HepG2 (cell line): ENCODE measurements around the gene HRH3. TPM values are rescaled to one million over a fixed set of nuclear protein-coding genes. Genes with fewer than 3 reads are reported as not detected.

Experiments used
- BHLHE40 ChIP-seq: IDR thresholded peaks from 2 replicates; pipeline ENCODE4 v1.6.1; 2011; ENCODE audit warnings: low read length, improper control_type of control experiment
- FOXO1 ChIP-seq: sonication (generic); formaldehyde crosslinking; IDR thresholded peaks from 2 replicates; pipeline ENCODE4 v1.4.0; 2020; ENCODE audit warnings: missing genetic modification reagents
- GABPB1 ChIP-seq: IDR thresholded peaks from 2 replicates; pipeline ENCODE4 v1.6.1; 2016; ENCODE audit warnings: mild to moderate bottlenecking, missing genetic modification reagents, moderate library complexity, missing compliant biosample characterization
- NFYB ChIP-seq: sonication (generic); formaldehyde crosslinking; IDR thresholded peaks from 2 replicates; pipeline ENCODE4 v1.4.0; 2020; ENCODE audit warnings: missing genetic modification reagents
- RAD21 ChIP-seq: fragments of 450-650 bp; formaldehyde crosslinking; IDR thresholded peaks from 2 replicates; pipeline ENCODE4 v1.5.0; 2020; ENCODE audit warnings: mild to moderate bottlenecking
- SYNCRIP ChIP-seq: fragments of 200-400 bp; formaldehyde crosslinking; IDR thresholded peaks from 2 replicates; pipeline ENCODE4 v1.6.1; 2018; ENCODE audit warnings: mild to moderate bottlenecking, low read depth, low read length; ENCODE audit not compliant: insufficient read depth
- TSC22D2 ChIP-seq: sonication (generic); formaldehyde crosslinking; IDR thresholded peaks from 2 replicates; pipeline ENCODE4 v1.5.1; 2020; ENCODE audit warnings: missing genetic modification reagents, mild to moderate bottlenecking, borderline replicate concordance
- ZBTB42 ChIP-seq: sonication (generic); formaldehyde crosslinking; IDR thresholded peaks from 2 replicates; pipeline ENCODE4 v1.5.0; 2020; ENCODE audit warnings: mild to moderate bottlenecking, missing genetic modification reagents
- ZNF263 ChIP-seq: sonication (generic); formaldehyde crosslinking; IDR thresholded peaks from 2 replicates; pipeline ENCODE4 v1.4.0; 2020; ENCODE audit warnings: missing genetic modification reagents
- ZNF354B ChIP-seq: sonication (generic); formaldehyde crosslinking; IDR thresholded peaks from 2 replicates; pipeline ENCODE4 v1.8.0; 2022; ENCODE audit warnings: mild to moderate bottlenecking, missing genetic modification reagents
- ZNF567 ChIP-seq: sonication (generic); formaldehyde crosslinking; IDR thresholded peaks from 2 replicates; pipeline ENCODE4 v1.8.1; 2023; ENCODE audit warnings: mild to moderate bottlenecking, missing genetic modification reagents, borderline replicate concordance
- ZNF598 ChIP-seq: sonication (generic); formaldehyde crosslinking; IDR thresholded peaks from 2 replicates; pipeline ENCODE4 v1.5.1; 2020; ENCODE audit warnings: mild to moderate bottlenecking, missing genetic modification reagents, borderline replicate concordance
- ZNF709 ChIP-seq: sonication (generic); formaldehyde crosslinking; IDR thresholded peaks from 2 replicates; pipeline ENCODE4 v1.5.0; 2020; ENCODE audit warnings: mild to moderate bottlenecking, missing genetic modification reagents
- ZNF788 ChIP-seq: sonication (generic); formaldehyde crosslinking; IDR thresholded peaks from 2 replicates; pipeline ENCODE4 v1.5.0; 2020; ENCODE audit warnings: mild to moderate bottlenecking, missing genetic modification reagents, borderline replicate concordance
- ZNF850 ChIP-seq: sonication (generic); formaldehyde crosslinking; conservative IDR thresholded peaks from 2 replicates; pipeline ENCODE4 v1.9.0; 2021; ENCODE audit warnings: mild to moderate bottlenecking, missing genetic modification reagents
- polyA plus RNA-seq, 8 experiments: library from polyadenylated mRNA; depleted of rRNA in 3 of 8; stranded (reverse) in 7 of 8; unstranded in 1 of 8; fragments of >200 nt; fragmentation: Illumina TruSeq in 4 of 8; extraction: Trizol in 4 of 8; gene quantifications; 2 replicates each; pipeline versions ENCODE4 v1.2.1 to v1.2.3, GENCODE V29; 2011 to 2016; ENCODE audit warnings: low read depth in 4 of 8, missing spikeins in 1 of 8, mixed read lengths in 1 of 8; ENCODE audit not compliant: insufficient read depth in 1 of 8
- total RNA-seq, 5 experiments: library from RNA; depleted of rRNA; stranded (reverse); fragments of >200 nt; fragmentation: Illumina TruSeq; extraction: Trizol; gene quantifications; 2 replicates each; pipeline ENCODE4 v1.2.3, GENCODE V29; 2016; ENCODE audit warnings: low read depth in 1 of 5
- TF ChIP-seq, protein P1 (sequence below): sonication (generic); formaldehyde crosslinking; IDR thresholded peaks from 2 replicates; pipeline ENCODE4 v1.4.0; 2020; ENCODE audit warnings: mild to moderate bottlenecking, missing genetic modification reagents
- TF ChIP-seq, protein P2 (sequence below): IDR thresholded peaks from 2 replicates; pipeline ENCODE4 v1.6.1; 2016; ENCODE audit warnings: low read depth
- TF ChIP-seq, protein P3 (sequence below), 2 experiments: sonication (generic) in 1 of 2; formaldehyde crosslinking in 1 of 2; IDR thresholded peaks; 2 replicates each; pipeline versions ENCODE4 v1.6.1 to v1.9.0; 2014 to 2022; ENCODE audit warnings: antibody characterized with exemption in 1 of 2, borderline replicate concordance in 1 of 2, inconsistent platforms in 1 of 2, low read depth in 1 of 2, missing genetic modification reagents in 1 of 2

Gene HRH3
- total and polyA plus RNA-seq, 2 of the 13 experiments (the other 11 are each of a cell fraction or from before 2014, with no cell fraction given), result 0.18 TPM; not detected in 1

DNA sequence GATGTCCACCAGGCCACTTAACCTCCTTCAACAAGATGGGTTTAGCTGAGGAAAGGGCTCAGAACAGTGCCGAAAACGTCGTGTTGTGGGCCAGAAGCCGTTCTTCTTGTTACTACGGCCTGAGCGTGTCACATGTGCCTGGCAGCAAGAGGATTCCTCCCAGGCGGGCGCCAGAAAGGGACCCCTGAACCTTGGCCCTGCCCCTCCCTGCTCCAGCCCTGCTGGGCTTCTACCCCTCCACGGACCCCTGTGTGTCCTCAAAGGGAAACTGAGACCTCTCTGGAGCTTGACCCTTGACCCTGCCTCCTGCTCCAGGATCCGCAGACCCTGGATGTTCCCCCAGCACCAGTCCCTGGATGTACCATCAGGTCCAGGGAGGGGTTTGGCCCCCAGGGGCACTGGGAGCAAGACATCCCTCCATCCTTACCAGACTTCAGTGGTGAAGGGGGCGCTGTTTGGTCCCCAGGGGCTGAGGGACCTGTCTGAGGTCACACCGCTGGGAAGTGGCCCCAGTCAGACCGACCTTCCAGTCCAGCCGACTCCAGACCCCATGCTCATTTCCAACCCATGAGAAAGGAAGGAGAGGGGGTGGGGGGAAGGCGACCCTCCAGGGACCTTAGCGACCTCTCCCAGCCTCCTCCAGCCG, 10.1 kb downstream of the HRH3 start (continued):
- TF ChIP-seq, protein P1, sequence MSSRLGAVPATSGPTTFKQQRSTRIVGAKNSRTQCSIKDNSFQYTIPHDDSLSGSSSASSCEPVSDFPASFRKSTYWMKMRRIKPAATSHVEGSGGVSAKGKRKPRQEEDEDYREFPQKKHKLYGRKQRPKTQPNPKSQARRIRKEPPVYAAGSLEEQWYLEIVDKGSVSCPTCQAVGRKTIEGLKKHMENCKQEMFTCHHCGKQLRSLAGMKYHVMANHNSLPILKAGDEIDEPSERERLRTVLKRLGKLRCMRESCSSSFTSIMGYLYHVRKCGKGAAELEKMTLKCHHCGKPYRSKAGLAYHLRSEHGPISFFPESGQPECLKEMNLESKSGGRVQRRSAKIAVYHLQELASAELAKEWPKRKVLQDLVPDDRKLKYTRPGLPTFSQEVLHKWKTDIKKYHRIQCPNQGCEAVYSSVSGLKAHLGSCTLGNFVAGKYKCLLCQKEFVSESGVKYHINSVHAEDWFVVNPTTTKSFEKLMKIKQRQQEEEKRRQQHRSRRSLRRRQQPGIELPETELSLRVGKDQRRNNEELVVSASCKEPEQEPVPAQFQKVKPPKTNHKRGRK (CRISPR knock-in tag), result no peak
- TF ChIP-seq ZNF788 (CRISPR knock-in tag) (0 out of 2 replicates have a peak, but pooled peaks have one; percentile 22), ZNF850 (CRISPR knock-in tag) (no peak), ZNF354B (no peak), ZNF567 (CRISPR knock-in tag) (no peak), ZBTB42 (no peak), ZNF263 (CRISPR knock-in tag) (0 out of 2 replicates have a peak, but pooled peaks have one; percentile 1), TSC22D2 (CRISPR knock-in tag) (no peak), BHLHE40 (no peak), ZNF709 (no peak), RAD21 (CRISPR knock-in tag) (no peak), ZNF598 (CRISPR knock-in tag) (no peak), FOXO1 (no peak), SYNCRIP (no peak), NFYB (CRISPR knock-in tag) (no peak), GABPB1 (CRISPR knock-in tag) (0 out of 2 replicates have a peak, but pooled peaks have one; percentile 20)
- TF ChIP-seq, protein P2, sequence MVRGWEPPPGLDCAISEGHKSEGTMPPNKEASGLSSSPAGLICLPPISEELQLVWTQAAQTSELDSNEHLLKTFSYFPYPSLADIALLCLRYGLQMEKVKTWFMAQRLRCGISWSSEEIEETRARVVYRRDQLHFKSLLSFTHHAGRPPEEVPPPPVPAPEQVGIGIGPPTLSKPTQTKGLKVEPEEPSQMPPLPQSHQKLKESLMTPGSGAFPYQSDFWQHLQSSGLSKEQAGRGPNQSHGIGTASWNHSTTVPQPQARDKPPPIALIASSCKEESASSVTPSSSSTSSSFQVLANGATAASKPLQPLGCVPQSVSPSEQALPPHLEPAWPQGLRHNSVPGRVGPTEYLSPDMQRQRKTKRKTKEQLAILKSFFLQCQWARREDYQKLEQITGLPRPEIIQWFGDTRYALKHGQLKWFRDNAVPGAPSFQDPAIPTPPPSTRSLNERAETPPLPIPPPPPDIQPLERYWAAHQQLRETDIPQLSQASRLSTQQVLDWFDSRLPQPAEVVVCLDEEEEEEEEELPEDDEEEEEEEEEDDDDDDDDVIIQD (CRISPR knock-in tag), result no peak
- TF ChIP-seq, protein P3, sequence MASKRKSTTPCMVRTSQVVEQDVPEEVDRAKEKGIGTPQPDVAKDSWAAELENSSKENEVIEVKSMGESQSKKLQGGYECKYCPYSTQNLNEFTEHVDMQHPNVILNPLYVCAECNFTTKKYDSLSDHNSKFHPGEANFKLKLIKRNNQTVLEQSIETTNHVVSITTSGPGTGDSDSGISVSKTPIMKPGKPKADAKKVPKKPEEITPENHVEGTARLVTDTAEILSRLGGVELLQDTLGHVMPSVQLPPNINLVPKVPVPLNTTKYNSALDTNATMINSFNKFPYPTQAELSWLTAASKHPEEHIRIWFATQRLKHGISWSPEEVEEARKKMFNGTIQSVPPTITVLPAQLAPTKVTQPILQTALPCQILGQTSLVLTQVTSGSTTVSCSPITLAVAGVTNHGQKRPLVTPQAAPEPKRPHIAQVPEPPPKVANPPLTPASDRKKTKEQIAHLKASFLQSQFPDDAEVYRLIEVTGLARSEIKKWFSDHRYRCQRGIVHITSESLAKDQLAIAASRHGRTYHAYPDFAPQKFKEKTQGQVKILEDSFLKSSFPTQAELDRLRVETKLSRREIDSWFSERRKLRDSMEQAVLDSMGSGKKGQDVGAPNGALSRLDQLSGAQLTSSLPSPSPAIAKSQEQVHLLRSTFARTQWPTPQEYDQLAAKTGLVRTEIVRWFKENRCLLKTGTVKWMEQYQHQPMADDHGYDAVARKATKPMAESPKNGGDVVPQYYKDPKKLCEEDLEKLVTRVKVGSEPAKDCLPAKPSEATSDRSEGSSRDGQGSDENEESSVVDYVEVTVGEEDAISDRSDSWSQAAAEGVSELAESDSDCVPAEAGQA (IDR thresholded peaks at IDR 0.05; ENCODE audit: low read depth), result no peak
- TF ChIP-seq, protein P3 (CRISPR knock-in tag; IDR thresholded peaks at IDR 0.05; ENCODE audit: borderline replicate concordance), result no peak
